Measurements from ENCODE around the gene RPS15.

RPS15 gene

DNA sequence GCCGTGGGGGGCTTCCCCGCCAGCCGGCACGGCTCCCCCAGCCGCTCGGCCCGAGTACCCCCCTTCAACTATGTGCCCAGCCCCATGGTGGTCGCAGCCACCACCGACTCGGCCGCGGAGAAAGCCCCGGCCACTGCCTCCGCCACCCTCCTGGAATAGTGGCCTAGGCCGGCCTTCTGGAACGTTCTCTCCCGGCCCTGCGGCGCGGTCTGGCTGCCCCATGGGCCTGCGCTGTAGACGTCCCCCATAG lies 31.8 kb downstream of the RPS15 start:
- ChIA-PET POLR2A (no interaction called here), CTCF (no interaction called here)
- TF ChIP-seq SUZ12 (IDR thresholded peaks at IDR 0.05) (no peak), L3MBTL2 (conservative IDR thresholded peaks at IDR 0.05) (0 out of 2 replicates have a peak, but pooled peaks have one; percentile 13), FOXM1 (IDR thresholded peaks at IDR 0.05; ENCODE audit: borderline replicate concordance) (no peak), LEF1 (IDR thresholded peaks at IDR 0.05; ENCODE audit: borderline replicate concordance) (no peak), ZNF384 (IDR thresholded peaks at IDR 0.05) (no peak)
- DNase-seq (ENCODE audit: extremely low spot score): no peak

DNA sequence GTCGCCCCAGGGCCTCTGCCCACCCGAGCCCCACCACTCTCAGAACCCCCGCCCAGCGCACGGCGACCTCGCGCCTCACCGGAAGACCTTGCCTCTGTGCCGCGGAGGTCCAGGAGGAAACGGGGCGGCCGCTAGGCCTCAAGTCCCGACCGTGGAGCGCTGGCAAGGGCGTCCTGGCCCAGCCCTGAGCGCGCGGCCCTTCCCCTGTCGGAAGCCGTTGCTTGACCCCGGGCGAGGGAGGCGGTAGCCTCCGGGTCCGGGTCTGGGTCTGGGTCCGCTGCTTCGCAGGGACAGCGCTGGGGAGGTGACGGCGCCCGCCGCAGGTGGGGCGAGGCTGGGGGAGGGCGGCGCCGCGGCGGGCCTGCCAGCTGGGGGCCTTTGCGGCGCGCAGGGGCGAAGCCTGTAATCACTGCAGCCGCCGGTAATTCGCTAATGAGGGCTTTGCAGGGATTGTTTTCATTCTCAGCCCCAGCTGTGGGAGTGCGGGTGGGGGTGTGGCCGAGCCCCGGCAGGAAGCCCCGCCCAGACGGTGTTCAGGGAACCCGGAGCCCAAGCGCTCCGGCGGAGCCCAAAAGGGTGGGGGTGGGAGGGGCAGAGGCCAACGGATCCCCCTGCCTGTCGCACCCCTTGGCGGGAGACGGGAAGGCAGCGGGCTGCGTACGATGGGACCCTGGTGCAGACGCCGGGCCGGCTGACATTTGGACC lies 32.3 kb downstream of the RPS15 start:
- CTCF ChIA-PET: no interaction called here
- TF ChIP-seq ZNF384 (IDR thresholded peaks at IDR 0.05) (no peak), HDGF (IDR thresholded peaks at IDR 0.05; ENCODE audit: borderline replicate concordance) (no peak), TARDBP (IDR thresholded peaks at IDR 0.05) (no peak), FOXA1 (IDR thresholded peaks at IDR 0.05) (no peak), NFRKB (IDR thresholded peaks at IDR 0.05) (no peak), L3MBTL2 (conservative IDR thresholded peaks at IDR 0.05) (no peak), BHLHE40 (IDR thresholded peaks at IDR 0.05; ENCODE audit: borderline replicate concordance) (no peak), CTBP1 (IDR thresholded peaks at IDR 0.05; ENCODE audit: borderline replicate concordance) (no peak), SP1 (IDR thresholded peaks at IDR 0.05) (no peak), FOXK2 (IDR thresholded peaks at IDR 0.05) (no peak), ARNT (IDR thresholded peaks at IDR 0.05) (no peak), LEF1 (IDR thresholded peaks at IDR 0.05; ENCODE audit: borderline replicate concordance) (no peak), SUZ12 (IDR thresholded peaks at IDR 0.05) (no peak), ELF4 (IDR thresholded peaks at IDR 0.05) (no peak), FOXM1 (IDR thresholded peaks at IDR 0.05; ENCODE audit: borderline replicate concordance) (no peak)
- TF ChIP-seq, protein P1, sequence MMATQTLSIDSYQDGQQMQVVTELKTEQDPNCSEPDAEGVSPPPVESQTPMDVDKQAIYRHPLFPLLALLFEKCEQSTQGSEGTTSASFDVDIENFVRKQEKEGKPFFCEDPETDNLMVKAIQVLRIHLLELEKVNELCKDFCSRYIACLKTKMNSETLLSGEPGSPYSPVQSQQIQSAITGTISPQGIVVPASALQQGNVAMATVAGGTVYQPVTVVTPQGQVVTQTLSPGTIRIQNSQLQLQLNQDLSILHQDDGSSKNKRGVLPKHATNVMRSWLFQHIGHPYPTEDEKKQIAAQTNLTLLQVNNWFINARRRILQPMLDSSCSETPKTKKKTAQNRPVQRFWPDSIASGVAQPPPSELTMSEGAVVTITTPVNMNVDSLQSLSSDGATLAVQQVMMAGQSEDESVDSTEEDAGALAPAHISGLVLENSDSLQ (IDR thresholded peaks at IDR 0.05): no peak
- POLR2A ChIA-PET: no interaction called here
- DNase-seq (ENCODE audit: extremely low spot score): peak; percentile 52

DNA sequence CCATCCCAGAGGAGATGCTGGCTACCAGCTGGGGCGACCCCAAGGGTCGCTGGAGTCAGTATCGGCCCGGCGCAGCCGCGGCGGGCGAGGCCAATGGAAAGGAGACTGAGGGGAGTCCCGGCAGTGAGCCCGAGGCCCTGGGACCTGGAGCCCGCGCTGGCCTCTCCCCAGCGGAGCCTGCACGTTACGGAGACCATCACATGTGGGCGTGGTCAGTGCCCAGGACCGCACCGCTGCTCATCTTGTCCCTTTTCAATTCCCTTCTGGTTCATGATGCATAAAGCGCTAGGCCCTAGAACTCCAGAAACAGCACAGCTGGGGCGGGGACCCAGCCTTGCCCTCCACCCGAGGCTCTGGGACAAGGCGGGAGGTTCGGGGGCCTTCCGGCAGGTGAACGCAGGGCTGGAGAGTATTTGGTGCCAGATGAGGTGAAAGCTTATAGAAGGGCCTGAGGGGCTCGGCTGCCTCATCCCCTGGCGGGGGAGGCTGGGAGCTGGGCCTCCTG lies 32.9 kb downstream of the RPS15 start:
- DNase-seq (ENCODE audit: extremely low spot score): peak; percentile 55
- POLR2A ChIA-PET: interaction anchor here (0.9 to 1.0 kb wide), 2 partner anchors 9 to 196 kb away, joined by 3 to 4 read pairs; partner anchors contain the start of gene FAM174C
- TF ChIP-seq HDGF (IDR thresholded peaks at IDR 0.05; ENCODE audit: borderline replicate concordance) (no peak), TARDBP (IDR thresholded peaks at IDR 0.05) (no peak), NFRKB (IDR thresholded peaks at IDR 0.05) (no peak), SP1 (IDR thresholded peaks at IDR 0.05) (no peak), FOXM1 (IDR thresholded peaks at IDR 0.05; ENCODE audit: borderline replicate concordance) (no peak), BHLHE40 (IDR thresholded peaks at IDR 0.05; ENCODE audit: borderline replicate concordance) (no peak), ELF4 (IDR thresholded peaks at IDR 0.05) (no peak), SUZ12 (IDR thresholded peaks at IDR 0.05) (no peak), L3MBTL2 (conservative IDR thresholded peaks at IDR 0.05) (no peak), FOXK2 (IDR thresholded peaks at IDR 0.05) (no peak), CTBP1 (IDR thresholded peaks at IDR 0.05; ENCODE audit: borderline replicate concordance) (no peak), LEF1 (IDR thresholded peaks at IDR 0.05; ENCODE audit: borderline replicate concordance) (no peak), ARNT (IDR thresholded peaks at IDR 0.05) (no peak), FOXA1 (IDR thresholded peaks at IDR 0.05) (no peak), ZNF384 (IDR thresholded peaks at IDR 0.05) (no peak)
- TF ChIP-seq, protein P1 (IDR thresholded peaks at IDR 0.05): no peak

DNA sequence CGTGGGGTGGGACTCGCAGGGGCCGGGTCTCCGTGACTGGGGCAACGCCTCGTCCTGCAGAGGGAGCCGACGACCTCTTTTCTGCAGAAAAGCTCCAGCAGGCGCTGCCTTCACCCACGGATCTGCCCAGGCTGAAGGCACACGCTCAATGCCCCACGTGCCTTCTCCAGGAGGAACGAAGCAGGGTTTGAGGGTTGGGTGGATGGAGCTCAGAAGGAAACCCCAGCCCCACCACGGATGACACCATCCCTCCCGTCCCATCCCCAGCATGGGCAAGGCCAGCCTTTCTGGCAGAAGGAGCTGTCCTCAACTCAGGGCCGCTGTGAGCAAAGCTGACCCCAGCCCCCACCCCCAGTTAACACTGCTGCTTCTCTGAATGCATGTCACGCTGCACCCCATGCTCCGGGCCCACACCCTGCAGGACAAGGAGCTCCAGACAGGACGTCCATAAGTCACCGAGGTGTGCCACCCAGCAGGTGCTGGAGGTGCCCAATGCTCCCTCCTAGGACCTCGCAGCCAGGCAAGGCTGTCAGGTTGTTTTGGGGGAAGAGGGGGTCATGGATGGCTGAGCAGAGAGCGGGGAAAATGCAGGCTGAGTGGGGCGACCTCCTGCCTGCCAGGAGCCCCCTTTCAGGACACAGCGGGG lies 33.4 kb downstream of the RPS15 start:
- no peak for TF ChIP-seq LEF1 (IDR thresholded peaks at IDR 0.05; ENCODE audit: borderline replicate concordance)
- TF ChIP-seq FOXA1 (IDR thresholded peaks at IDR 0.05): no peak
- no peak for TF ChIP-seq CTBP1 (IDR thresholded peaks at IDR 0.05; ENCODE audit: borderline replicate concordance)
- no peak for TF ChIP-seq NFRKB (IDR thresholded peaks at IDR 0.05)
- no peak for TF ChIP-seq SP1 (IDR thresholded peaks at IDR 0.05)
- no peak for TF ChIP-seq L3MBTL2 (conservative IDR thresholded peaks at IDR 0.05)
- TF ChIP-seq, protein P1 (IDR thresholded peaks at IDR 0.05): no peak
- TF ChIP-seq TARDBP (IDR thresholded peaks at IDR 0.05): no peak
- TF ChIP-seq FOXM1 (IDR thresholded peaks at IDR 0.05; ENCODE audit: borderline replicate concordance): no peak
- no peak for TF ChIP-seq ZNF384 (IDR thresholded peaks at IDR 0.05)
- TF ChIP-seq FOXK2 (IDR thresholded peaks at IDR 0.05): no peak
- TF ChIP-seq SUZ12 (IDR thresholded peaks at IDR 0.05): no peak
- no peak for TF ChIP-seq BHLHE40 (IDR thresholded peaks at IDR 0.05; ENCODE audit: borderline replicate concordance)
- TF ChIP-seq ARNT (IDR thresholded peaks at IDR 0.05): no peak
- POLR2A ChIA-PET: interaction anchor here (0.9 to 2.6 kb wide), 3 partner anchors 8 to 203 kb away, joined by 3 to 7 read pairs (median 4); partner anchors contain the start of genes CIRBP and FAM174C
- CTCF ChIA-PET: no interaction called here
- no peak for DNase-seq (ENCODE audit: extremely low spot score)

More for the DNA sequence above, 32.9 kb downstream of the RPS15 start:
- CTCF ChIA-PET: no interaction called here

DNA sequence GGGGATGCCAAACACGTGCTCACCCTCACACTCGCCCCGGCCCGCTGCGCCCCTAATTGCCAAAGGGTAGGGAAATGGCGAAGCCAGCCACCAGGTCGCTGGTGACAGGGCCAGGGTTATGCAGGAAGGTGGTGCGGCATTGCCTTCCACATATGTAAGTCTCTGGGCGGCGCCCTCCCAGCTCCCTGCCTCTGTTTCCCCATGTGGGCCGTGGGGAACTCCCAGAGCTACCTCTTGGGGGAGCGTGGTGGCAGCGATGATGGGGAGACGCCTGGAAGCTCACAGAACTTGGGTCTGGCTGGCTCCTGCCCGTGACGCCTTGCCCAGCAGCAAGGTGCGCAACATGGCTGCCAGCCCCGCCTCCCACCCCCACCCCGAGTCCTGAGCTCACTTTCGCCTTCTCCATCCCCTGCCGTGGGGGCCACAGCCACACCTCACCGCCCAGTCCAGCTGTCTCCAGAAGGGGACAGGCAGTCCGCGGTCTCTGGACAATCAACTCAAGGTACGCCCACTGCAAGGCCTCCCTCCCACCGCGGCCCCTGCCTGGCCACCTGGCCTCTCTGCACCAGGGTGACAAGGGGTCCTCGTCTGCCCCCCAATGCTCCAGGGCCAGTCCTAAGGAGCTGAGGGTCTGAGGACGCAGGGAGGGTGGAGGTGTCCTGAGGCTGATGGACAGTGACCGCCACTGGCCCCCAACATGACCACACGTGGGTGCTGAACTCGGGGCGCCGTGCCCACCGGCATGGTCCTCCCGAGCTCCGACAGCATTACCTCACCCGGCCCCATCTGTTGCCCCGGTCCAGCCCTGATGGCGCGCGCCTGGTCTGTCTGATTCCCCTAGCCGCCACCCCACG lies 34.3 kb downstream of the RPS15 start:
- DNase-seq (ENCODE audit: extremely low spot score): no peak
- CTCF ChIA-PET: no interaction called here
- TF ChIP-seq NFRKB (IDR thresholded peaks at IDR 0.05): no peak
- POLR2A ChIA-PET: interaction anchor here (1.0 to 2.6 kb wide), 3 partner anchors 29 to 204 kb away, joined by 3 to 7 read pairs (median 4); partner anchors contain the start of genes CIRBP and FAM174C

Measured in HEK293T (cell line).